Hematopoietic multipotent progenitor cell treated with erythropoietin and hydrocortisone succinate and interleukin-3 and kit ligand, for 6 days (in vitro differentiated cells): ENCODE data around the gene TFG.
A peak's percentile ranks its signal among the peaks of the same experiment; 100 is the strongest.

Experiments used
- DNase-seq: peaks from one replicate; pipeline ENCODE4 v3.0.0-alpha.2; 2015

TFG gene

GRCh38 chr3:100708644-100708988 lies 678 bp upstream of the TFG start:
- no peak for DNase-seq

- peak; percentile 59 for DNase-seq
These were observed 557 bp downstream of the TFG start for GRCh38 chr3:100709842-100710260.

GRCh38 chr3:100710261-100710968 lies 1.1 kb downstream of the TFG start:
- peak; percentile 88 for DNase-seq

- DNase-seq: no peak
These were observed 5.9 kb downstream of the TFG start for GRCh38 chr3:100715176-100715575.

- DNase-seq: no peak
These were observed 7.8 kb downstream of the TFG start for GRCh38 chr3:100717063-100717462.

- DNase-seq: no peak
These were observed 8.6 kb downstream of the TFG start for GRCh38 chr3:100717637-100718487.

- DNase-seq: no peak
These were observed 9.8 kb downstream of the TFG start for GRCh38 chr3:100719136-100719535.

- no peak for DNase-seq
These were observed 11.1 kb downstream of the TFG start for GRCh38 chr3:100720426-100720825.

- no peak for DNase-seq
These were observed 16.7 kb downstream of the TFG start for GRCh38 chr3:100725935-100726513.

GRCh38 chr3:100726706-100727105 lies 17.4 kb downstream of the TFG start:
- DNase-seq: no peak

- no peak for DNase-seq
These were observed 21.2 kb downstream of the TFG start for GRCh38 chr3:100730524-100730923.

GRCh38 chr3:100732435-100732834 lies 23.1 kb downstream of the TFG start:
- DNase-seq: no peak

GRCh38 chr3:100737334-100737733 lies 28.0 kb downstream of the TFG start:
- peak; percentile 64 for DNase-seq

GRCh38 chr3:100740207-100740606 lies 30.9 kb downstream of the TFG start:
- DNase-seq: no peak

- DNase-seq: no peak
These were observed 34.2 kb downstream of the TFG start for GRCh38 chr3:100743535-100743934.

GRCh38 chr3:100744671-100745070 lies 35.4 kb downstream of the TFG start:
- DNase-seq: no peak

- no peak for DNase-seq
These were observed 36.3 kb downstream of the TFG start for GRCh38 chr3:100745617-100746016.

GRCh38 chr3:100746092-100746491 lies 36.8 kb downstream of the TFG start:
- no peak for DNase-seq

- peak; percentile 9 for DNase-seq
These were observed 38.9 kb downstream of the TFG start for GRCh38 chr3:100748220-100748619.

GRCh38 chr3:100748967-100749366 lies 39.7 kb downstream of the TFG start:
- no peak for DNase-seq

GRCh38 chr3:100753846-100754245 lies 44.6 kb downstream of the TFG start:
- DNase-seq: no peak

GRCh38 chr3:100754563-100755334 lies 45.5 kb downstream of the TFG start:
- no peak for DNase-seq

GRCh38 chr3:100756441-100756840 lies 47.1 kb downstream of the TFG start:
- DNase-seq: no peak
